Activated CD4-positive, alpha-beta T cell treated with anti-CD3 and anti-CD28 coated beads, Interleukin-2, amount 50 U/mL, for 1 hour (primary cell): ENCODE results near the gene LRR1.
"Not testable (repeated sequence)": the region's sequence is repeated elsewhere in the genome, so short reads cannot be mapped to it uniquely, and the experiment has no call there.

Source experiments
- DNase-seq: peaks from one replicate; pipeline ENCODE4 v3.0.0-alpha.2; 2020

The LRR1 gene

DNA sequence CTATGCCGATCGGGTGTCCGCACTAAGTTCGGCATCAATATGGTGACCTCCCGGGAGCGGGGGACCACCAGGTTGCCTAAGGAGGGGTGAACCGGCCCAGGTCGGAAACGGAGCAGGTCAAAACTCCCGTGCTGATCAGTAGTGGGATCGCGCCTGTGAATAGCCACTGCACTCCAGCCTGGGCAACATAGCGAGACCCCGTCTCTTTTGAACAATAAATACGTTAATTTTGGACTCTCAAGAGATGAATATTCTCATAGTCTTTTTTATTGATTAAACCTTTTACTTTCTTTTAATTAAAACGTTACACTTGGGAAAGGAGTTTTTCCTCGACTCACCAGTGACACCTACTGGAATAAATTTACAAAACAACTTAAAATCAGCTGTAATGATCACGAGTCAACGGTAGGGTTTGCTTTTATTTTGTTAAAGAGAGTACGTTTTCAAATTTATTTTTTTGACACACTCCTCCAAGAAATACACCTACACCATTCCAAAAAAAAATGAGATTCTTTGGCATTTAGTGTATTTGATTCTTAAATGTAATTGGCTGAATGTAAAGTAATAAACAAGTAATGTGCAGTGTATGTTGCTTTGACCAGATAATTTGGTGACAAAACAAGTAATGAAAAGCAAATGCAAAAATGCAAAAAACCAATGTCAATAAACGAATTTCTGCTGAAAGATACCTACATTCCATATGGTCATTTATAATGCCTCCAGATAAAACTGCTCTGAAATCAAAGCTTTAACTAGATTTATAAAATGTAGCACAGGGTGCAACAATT lies 11.9 kb upstream of the LRR1 start:
- peak; percentile 35 for DNase-seq

GRCh38 chr14:49589387-49589786 lies 9.4 kb upstream of the LRR1 start:
- DNase-seq: no peak

GRCh38 chr14:49593016-49593415 lies 5.7 kb upstream of the LRR1 start:
- no peak for DNase-seq

GRCh38 chr14:49594347-49595091 lies 4.2 kb upstream of the LRR1 start:
- DNase-seq: no peak

- no peak for DNase-seq
Measured at GRCh38 chr14:49598189-49598484, 603 bp upstream of the LRR1 start.

DNA sequence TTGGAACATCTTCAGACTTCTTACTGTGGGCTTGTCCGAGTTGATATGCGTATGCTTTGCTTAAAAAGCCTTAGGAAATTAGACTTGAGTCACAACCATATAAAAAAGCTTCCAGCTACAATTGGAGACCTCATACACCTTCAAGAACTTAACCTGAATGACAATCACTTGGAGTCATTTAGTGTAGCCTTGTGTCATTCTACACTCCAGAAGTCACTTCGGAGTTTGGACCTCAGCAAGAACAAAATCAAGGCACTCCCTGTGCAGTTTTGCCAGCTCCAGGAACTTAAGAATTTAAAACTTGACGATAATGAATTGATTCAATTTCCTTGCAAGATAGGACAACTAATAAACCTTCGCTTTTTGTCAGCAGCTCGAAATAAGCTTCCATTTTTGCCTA lies 8.8 kb downstream of the LRR1 start:
- DNase-seq: no peak

GRCh38 chr14:49612251-49612650 lies 13.5 kb downstream of the LRR1 start:
- no peak for DNase-seq

DNA sequence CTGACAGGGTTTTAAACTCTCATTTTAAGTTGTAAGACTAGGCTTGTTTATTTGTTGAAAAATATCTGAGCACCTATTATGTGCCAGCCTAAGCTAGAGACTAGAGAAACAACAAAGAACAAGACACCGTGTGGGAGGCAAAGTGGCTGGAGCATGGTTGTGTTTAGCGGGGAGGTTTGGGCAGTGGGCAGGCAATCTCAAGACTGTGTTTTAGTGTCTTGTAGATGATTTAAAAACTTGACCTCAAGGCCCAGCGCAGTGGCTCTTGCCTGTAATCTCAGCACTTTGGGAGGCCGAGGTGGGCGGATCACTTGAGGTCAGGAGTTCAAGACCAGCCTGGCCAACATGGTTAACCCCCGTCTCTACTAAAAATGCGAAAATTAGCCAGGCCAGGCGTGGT lies 13.9 kb downstream of the LRR1 start:
- no peak for DNase-seq

DNA sequence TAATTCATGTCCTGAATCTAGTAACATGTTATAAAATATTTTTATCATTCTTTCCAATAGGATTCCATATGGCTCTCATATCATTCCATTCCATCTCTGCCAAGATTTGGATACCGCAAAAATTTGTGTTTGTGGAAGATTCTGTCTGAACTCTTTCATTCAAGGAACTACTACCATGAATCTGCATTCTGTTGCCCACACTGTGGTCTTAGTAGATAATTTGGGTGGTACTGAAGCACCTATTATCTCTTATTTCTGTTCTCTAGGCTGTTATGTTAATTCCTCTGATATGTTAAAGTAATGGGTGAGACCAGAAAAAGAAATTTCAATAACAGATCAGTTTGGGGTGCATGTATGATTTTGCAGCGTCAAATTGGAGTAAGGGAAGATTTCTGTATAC lies 15.5 kb downstream of the LRR1 start:
- DNase-seq: no peak

DNA sequence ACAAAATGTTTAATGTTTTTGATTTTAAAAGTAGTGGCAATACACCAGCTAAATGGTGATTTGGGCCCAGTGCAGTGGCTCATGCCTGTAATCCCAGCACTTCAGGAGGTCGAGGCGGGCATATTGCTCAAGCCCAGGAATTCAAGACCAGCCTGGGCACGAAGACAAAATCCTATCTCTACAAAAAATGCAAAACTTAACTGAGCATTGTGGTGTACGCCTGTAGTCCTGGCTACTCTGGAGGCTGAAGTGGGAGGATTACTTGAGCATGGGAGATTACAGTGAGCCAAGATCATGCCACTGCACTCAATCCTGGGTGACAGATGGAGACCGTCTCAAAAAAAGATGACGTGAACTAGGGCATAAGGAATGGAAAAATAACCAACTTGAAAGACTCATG lies 17.0 kb downstream of the LRR1 start:
- DNase-seq: no peak

DNA sequence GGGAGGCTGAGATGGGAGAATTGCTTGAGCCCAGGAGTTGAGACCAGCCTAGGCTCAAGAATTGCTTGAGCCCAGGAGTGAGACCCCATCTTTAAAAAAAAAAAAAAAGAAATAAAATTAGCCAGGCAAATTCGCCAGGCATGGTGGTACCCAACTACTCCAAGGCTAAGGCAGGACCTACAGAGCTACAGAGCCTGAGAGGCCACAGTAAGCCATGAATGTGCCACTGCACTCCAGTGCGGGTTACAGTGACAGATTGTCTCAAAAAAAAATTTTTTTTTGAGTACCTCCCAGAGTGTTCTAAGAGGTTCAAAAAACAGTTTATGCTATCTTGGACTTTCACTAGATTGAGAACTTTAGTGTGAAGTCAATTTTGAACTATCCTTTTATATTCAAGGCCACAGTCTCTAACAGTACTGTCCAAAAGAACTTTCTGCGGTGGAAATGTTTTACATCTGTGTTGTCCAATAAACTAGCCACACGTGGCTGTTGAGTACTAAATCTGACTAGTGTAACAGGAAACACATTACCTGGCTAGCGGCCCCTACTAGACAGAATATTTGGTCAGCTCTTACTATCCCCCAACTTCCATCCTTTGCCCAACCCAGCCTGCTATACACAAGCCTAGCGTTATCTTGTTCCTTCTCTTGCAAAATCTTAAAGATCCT lies 19.2 kb downstream of the LRR1 start:
- DNase-seq: no peak

- not testable (repeated sequence) for DNase-seq
Measured at GRCh38 chr14:49619273-49619672, 20.5 kb downstream of the LRR1 start.

GRCh38 chr14:49619730-49620129 lies 21.0 kb downstream of the LRR1 start:
- DNase-seq: no peak

- peak; percentile 89 for DNase-seq
Measured at GRCh38 chr14:49620182-49621113, 21.7 kb downstream of the LRR1 start, which contains the start of the genes MGAT2 and RPL36AL. TSS of gene MGAT2 (plus strand) at chr14:49620799. CDS start at chr14:49621269, 470 bp downstream. TSS of gene RPL36AL (minus strand) at chr14:49620626. CDS start at chr14:49619104, 1,522 bp downstream.

DNA sequence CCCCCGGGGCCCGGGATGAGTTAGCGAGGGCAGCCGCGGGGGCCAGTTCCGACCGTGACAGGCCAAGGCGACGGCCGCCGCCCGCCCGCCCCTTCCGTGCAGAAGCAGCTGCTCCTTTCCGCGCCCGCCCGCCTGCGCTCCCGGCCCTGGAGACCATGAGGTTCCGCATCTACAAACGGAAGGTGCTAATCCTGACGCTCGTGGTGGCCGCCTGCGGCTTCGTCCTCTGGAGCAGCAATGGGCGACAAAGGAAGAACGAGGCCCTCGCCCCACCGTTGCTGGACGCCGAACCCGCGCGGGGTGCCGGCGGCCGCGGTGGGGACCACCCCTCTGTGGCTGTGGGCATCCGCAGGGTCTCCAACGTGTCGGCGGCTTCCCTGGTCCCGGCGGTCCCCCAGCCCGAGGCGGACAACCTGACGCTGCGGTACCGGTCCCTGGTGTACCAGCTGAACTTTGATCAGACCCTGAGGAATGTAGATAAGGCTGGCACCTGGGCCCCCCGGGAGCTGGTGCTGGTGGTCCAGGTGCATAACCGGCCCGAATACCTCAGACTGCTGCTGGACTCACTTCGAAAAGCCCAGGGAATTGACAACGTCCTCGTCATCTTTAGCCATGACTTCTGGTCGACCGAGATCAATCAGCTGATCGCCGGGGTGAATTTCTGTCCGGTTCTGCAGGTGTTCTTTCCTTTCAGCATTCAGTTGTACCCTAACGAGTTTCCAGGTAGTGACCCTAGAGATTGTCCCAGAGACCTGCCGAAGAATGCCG lies 22.6 kb downstream of the LRR1 start:
- DNase-seq: no peak

DNA sequence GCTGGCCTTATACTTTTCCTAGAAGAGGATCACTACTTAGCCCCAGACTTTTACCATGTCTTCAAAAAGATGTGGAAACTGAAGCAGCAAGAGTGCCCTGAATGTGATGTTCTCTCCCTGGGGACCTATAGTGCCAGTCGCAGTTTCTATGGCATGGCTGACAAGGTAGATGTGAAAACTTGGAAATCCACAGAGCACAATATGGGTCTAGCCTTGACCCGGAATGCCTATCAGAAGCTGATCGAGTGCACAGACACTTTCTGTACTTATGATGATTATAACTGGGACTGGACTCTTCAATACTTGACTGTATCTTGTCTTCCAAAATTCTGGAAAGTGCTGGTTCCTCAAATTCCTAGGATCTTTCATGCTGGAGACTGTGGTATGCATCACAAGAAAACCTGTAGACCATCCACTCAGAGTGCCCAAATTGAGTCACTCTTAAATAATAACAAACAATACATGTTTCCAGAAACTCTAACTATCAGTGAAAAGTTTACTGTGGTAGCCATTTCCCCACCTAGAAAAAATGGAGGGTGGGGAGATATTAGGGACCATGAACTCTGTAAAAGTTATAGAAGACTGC lies 23.4 kb downstream of the LRR1 start:
- DNase-seq: no peak

DNA sequence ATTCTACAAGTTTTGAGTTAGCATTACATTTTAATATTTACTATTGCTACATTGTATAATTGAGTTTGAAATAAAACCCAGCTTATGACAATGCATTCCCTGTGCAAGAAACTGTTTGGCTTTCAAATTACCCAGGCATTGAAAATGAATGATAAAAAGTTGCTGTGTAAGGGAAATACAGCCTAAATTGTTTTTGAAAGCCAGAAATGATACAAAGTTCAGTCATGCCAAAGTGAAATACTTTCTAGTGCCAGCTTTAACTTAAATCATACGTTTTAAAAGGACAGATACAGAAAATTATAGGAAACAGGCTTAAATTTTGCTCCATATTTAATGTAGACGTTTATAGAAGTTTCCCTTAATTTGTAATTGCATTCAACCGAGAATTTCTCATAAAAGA lies 24.6 kb downstream of the LRR1 start:
- DNase-seq: no peak

GRCh38 chr14:49623941-49624839 lies 25.4 kb downstream of the LRR1 start:
- DNase-seq: no peak

DNA sequence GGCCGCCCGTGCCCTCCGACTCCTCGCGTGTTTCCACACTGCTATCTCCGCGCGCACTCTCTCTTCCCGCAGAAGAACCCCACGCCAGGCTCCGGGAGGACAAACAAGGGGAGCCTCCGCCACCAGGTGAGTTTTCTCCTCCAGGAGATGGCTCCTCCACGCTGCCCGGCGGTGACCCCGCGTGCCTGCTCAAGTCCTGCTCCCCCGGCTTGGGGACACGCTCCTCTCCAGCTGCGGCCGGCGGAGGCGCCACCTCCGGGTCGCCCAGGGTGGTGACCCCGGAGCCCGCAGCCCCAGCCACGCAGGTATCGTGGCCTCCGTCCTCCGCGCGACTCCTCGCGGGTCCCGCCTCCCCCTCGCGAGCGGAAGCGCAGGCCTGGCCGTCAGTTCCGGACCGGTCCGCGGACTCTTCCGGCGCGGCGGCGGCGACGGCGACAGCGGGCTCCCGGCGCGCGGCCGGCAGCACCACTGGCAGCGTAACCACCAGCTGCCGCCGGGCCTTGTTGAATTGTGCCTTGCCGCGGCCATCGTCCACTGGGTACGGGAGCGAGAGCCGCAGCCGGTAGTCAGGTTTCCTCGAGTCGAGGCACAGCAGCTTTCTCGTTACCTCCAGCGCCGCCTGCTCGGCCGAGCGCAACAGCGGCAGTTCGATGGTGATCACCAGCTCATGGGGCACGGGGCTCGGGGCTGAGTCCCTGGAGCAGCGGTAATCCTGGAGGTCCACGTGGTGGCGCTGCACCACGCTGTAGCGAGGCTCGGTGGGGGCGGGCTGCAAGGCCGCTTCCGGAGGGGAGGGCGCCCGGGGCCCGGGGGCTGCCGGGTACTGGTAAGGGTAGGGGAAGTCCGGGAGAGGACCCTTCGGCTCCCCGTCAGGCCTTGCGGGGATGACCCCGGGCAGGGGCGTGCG lies 35.2 kb downstream of the LRR1 start:
- peak; percentile 93 for DNase-seq
